GM12873 (cell line): ENCODE results near the gene POLR2A.
A peak's percentile ranks its signal among the peaks of the same experiment; 100 is the strongest.

Experiments
- TF ChIP-seq, protein P1 (sequence below): IDR thresholded peaks from 2 replicates; pipeline ENCODE4 v1.5.1; 2012; ENCODE audit warnings: low read depth, mild to moderate bottlenecking, moderate library complexity, low read length, control low read depth; ENCODE audit not compliant: insufficient read depth; ENCODE audit errors: missing control alignments

The POLR2A gene

DNA sequence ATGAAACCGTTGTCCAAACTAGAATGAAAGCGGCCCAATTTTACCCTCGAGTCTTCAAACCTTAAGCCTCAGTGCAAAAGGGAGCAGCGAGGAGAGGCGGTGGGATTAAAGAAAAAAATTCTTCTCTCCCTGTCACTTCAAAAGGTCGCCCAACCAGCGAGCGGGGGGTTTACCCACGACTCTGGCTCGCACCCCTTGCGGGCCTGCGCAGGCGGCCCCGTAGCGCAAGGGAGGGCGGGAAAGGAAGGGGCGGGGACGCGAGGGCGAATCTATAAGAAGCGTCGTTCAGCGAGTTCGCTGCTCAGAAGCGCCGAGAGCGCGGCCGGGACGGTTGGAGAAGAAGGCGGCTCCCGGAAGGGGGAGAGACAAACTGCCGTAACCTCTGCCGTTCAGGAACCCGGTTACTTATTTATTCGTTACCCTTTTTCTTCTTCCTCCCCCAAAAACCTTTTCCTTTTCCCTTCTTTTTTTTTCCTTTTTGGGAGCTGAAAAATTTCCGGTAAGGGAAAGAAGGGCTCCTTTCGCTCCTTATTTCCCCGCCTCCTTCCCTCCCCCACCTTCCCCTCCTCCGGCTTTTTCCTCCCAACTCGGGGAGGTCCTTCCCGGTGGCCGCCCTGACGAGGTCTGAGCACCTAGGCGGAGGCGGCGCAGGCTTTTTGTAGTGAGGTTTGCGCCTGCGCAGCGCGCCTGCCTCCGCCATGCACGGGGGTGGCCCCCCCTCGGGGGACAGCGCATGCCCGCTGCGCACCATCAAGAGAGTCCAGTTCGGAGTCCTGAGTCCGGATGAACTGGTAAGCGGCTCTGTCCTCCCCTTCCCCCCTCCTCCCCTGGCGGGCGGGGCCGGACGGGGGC, at the start of gene POLR2A:
Gene POLR2A (plus strand): TSS at position 300 of the 852 bp plus-strand sequence.
- TF ChIP-seq, protein P1, sequence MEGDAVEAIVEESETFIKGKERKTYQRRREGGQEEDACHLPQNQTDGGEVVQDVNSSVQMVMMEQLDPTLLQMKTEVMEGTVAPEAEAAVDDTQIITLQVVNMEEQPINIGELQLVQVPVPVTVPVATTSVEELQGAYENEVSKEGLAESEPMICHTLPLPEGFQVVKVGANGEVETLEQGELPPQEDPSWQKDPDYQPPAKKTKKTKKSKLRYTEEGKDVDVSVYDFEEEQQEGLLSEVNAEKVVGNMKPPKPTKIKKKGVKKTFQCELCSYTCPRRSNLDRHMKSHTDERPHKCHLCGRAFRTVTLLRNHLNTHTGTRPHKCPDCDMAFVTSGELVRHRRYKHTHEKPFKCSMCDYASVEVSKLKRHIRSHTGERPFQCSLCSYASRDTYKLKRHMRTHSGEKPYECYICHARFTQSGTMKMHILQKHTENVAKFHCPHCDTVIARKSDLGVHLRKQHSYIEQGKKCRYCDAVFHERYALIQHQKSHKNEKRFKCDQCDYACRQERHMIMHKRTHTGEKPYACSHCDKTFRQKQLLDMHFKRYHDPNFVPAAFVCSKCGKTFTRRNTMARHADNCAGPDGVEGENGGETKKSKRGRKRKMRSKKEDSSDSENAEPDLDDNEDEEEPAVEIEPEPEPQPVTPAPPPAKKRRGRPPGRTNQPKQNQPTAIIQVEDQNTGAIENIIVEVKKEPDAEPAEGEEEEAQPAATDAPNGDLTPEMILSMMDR: no peak

DNA sequence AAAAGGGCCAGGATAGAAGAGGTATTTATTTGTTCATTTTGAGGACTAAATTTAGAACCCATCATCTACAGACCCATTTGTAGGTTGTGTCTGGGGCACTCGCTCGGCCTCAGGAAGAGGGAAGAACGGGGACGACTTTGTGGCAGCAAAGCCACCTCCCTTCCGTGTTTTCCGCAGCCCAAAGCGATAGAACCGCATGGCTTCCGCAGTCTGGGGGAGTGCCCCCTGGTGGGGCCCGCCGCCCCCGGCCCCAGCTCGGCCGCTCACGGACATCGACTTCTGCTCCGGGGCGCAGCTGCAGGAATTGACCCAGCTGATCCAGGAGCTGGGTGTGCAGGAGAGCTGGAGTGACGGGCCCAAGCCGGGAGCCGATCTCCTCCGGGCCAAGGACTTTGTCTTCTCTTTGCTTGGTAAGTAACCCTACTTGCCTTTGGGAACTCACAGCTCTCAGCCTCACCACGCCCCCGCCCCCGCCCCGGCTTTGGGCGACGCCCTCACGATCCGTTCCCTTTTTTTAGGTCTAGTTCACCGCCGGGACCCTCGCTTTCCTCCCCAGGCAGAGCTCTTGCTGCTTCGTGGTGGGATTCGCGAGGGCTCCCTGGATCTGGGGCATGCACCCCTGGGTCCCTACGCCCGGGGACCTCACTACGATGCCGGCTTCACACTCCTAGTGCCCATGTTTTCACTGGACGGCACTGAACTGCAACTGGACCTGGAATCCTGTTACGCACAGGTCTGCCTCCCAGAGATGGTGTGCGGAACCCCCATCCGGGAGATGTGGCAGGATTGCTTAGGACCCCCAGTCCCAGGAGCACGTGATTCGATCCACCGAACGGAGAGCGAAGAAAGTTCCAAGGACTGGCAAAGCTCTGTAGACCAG, 48.2 kb upstream of the POLR2A start:
- TF ChIP-seq, protein P1: peak; percentile 52

DNA sequence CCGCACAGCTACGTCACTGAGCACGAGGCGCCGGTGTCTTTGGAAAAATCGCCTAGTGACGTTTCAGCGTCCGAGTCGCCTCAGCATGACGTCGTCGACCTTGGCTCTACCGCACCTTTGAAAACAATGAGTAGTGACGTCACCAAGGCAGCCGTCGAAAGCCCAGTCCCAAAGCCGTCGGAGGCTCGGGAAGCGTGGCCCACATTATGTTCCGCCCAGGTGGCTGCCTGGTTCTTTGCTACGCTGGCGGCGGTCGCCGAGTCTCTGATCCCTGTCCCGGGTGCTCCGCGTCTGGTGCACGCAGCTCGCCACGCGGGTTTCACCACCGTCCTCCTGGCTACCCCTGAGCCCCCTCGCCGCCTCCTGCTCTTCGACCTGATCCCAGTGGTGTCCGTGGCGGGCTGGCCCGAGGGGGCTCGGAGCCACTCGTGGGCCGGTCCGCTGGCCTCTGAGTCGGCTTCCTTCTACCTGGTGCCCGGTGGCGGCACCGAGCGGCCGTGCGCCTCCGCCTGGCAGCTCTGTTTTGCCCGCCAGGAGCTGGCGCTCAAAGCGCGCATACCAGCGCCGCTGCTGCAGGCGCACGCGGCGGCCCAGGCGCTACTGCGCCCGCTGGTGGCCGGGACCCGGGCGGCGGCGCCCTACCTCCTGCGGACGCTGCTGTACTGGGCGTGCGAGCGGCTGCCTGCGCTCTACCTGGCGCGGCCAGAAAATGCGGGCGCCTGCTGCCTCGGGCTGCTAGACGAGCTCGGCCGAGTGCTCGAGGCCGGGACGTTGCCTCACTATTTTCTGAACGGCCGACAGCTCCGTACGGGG, 47.4 kb upstream of the POLR2A start:
- TF ChIP-seq, protein P1: peak; percentile 73

DNA sequence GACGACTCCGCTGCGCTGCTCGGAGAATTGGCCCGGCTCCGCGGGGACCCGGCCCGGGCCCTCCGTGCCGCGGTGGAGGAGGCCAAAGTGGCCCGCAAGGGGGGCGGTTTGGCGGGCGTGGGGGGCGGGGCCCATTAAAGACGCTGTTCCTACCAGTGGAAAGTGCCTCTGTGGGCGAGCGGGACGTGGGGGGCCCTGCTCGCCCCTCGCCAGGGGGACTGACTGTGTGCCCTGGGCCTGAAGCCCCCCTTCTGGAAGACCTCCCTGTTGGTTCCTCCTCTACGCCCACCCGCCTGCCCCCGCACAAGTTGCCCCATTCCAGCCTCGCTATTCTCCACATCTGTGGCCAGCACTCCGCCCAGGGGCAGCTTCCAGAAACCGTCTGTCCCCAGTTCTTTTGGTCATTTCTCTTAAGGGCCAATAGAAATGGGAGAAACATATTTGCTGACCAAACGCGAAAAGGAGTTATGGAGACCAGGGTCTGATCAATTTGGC, 46.8 kb upstream of the POLR2A start:
- TF ChIP-seq, protein P1: no peak

DNA sequence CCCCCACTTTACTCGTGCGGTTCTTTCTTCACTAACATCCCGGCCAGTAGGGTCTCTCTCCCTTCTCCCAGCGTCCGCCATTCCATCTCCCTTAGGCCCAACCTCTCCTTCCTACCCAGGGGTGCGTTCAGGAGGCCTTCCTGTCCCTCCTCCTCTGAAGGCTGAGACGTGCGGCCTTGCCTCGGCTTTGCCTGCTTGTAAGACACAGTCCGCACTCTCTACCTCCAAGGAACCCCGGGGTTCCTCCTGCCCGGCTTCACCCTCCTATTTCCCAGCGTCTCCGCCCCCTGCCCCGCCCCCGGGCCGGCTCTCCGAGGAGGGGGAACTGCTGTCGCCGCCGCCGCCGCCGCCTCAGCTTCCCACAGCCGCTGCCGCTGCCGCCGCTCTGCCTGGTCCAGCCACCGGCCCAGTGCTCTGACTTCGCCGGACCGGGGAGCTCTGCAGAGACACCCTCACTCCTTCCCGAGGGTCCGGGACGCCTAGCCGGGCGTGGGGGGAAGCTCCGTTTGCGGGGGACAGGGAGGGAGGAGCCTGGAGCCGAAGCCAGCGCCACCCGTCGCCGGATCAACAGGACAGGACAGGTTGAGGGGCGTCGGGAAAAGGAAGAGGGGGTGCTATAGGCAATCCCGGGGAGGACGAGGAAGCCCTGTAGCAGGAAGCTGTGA, 46.1 kb upstream of the POLR2A start:
- TF ChIP-seq, protein P1: no peak

DNA sequence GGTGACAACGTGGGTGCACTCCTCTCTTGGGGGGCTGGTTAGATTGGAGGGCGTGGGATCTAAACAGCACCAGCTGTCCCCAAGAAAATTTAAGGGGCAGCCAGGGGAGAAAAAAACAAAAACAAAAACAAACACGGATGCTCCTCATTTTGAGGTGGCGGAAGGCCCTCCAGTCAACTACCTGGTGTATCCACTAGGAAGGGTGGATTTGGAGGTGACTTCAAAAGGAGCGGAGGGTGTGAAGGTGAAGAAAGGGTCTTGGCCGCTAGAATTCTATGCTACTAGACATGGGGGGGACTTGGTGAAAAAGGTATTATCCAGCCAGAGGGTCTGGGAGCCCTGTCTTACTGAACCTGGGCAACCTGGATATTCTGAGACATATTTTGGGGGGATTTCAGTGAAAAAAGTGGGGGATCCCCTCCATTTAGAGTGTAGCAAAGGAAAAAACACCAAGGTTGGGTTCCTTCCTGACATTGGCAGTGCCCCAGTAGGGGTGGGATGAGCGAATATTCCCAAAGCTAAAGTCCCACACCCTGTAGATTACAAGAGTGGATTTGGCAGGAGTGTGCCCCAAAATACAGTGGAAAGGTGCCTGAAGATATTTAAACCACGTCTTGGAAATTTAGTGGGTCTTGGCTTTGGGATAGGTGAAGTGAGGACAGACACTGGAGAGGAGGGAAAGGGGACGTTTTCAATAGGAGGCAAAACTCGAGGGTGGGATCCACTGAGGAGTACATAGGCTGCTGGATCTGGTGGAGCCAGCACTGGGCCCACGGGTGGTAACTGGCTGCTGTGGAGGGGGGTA, 45.3 kb upstream of the POLR2A start:
- TF ChIP-seq, protein P1: no peak
